Activated naive CD4-positive, alpha-beta T cell (primary cell): ENCODE results near the gene MFGE8.
A peak's percentile ranks its signal among the peaks of the same experiment; 100 is the strongest.

ENCODE experiments used
- DNase-seq, 4 experiments: peaks; one replicate each; lab custom pipeline; 2025; lab: John Stamatoyannopoulos, UW

The MFGE8 gene

DNA sequence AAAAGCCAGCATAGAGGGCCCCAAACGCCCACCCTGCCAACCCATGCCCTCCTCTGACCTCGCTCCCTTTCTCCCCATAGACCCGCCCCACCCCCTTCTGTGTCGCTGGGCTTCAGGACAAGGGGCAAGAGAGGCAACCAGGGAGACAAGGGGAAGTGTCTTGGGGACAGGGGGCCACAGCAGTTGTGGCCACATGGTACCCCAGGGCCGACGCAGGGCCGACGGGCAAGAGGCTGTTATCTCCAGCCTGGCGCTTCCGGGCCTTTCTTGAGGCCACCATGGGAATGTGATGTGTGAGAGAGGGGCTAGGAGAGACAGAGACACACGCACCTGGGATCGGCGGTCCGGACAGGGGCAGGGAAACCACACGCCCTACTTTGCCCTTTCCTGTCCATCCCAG, 14.4 kb downstream of the MFGE8 start:
- DNase-seq: no peak

GRCh38 chr15:88897456-88898194, 15.6 kb downstream of the MFGE8 start:
- DNase-seq: peak; percentile 19 to 72 (median 48)

GRCh38 chr15:88897142-88897455, 16.1 kb downstream of the MFGE8 start:
- no peak for DNase-seq

GRCh38 chr15:88896333-88897033, 16.7 kb downstream of the MFGE8 start:
- no peak for DNase-seq

DNA sequence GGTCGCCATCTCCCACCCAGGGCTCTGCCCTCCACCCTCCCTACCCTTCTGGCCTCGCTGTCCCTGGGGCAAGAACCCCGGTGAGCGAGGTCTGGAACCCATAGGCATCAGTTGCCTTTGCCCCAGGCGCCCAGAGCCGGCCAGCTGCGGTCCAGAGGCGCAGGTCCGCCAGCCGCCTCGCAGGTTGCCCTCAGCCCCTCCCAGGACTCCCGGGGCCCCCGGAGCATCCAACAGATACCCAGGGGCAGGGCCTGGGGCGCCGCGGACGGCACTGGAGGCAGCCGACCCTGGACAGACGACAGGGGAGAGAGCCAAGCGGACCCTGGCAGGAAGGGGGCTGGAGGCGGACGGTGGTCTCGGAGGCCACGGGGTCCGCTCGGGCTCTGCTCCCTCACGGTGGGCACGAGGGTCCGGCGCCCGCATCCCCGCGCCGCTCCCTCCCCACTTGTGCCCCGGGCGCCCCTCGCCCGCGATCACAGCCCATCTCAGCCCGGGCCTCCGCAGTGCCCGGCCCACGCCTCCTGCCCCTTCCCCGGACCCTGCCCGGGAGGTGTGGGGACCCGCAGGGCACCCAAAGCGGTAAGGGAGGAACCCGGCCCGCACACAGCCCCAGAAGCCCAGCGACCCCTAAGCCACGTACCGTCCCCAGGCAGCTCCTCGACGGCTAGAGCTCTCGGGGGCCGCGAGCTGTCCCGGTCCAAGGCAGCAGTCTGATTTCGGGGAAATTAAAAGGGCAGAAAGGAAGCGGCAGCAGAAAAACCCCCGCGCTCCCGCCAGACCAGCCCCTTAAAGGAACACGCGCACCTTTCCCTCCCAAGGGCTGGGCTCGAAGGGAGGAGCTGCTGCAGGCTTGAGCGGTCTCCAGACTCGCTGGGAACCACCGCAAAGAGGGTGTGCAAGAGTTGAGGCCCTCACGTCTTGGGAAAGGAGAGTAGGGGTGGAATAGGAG, 18.1 kb downstream of the MFGE8 start, which contains the start of gene HAPLN3:
Gene HAPLN3, minus strand, starts transcription at position 726 of the 949 bp plus-strand sequence. CDS start 8,246 bp downstream, outside the sequence.
- DNase-seq: peak in 3 of 4 experiments; percentile 17 to 39 (median 28)

DNA sequence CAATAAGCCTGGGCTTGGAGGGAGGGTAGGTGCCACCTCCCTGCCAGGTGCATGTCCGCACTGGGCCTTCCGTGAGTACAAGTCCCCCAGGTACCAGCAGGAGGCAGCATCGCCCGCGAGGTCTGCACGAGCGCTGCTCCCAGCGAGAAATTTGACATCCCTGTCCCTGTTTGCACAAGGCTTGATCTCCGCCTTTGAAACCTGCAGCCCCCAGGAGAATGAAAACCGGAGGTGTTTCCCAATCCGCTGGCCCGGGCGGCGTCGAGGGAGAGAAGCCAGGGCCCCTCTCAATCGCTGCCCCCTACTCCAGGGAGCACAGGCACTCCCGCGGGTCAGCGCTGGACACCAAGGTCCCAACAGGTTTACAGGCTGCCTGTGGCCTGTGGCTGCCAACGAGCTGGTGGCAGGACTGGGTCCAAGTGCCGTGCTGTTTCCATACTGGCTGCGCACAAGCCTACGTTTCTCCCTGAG, 18.8 kb downstream of the MFGE8 start:
- peak; percentile 66 to 88 (median 79) for DNase-seq

DNA sequence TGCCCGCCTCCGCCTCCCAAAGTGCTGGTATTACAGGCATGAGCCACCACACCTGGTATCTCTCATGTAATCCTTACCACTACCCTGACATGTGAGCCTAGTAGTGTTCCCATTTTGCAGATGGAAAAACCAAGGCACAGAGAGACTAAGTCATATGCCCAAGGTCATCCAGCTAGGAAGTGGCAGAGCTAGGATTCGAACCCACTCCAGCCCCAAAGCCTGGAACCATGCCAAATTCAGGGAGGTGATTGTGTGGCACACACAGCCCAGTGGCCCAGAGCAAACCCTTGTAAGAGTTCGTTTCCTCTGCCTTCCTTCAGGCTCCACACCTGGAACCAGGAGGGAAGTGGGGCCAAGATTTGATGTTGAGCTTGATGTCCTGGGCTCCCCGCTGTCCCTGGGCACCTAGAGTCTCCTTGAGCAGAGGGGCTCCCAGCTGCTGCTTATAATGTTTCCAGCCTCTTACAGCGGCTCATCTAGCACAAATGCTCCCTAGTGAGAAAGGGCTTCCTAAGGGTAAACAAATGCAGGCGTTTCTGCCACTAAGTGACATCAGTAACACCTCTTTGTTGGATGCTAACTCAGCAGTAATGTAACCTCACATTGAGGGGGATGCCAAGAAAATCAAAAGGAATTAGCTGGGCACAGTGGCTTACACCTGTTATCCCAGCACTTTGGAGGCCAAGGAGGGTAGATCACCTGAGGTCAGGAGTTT, 21.5 kb downstream of the MFGE8 start:
- DNase-seq: no peak

- DNase-seq: no peak
These were observed 22.7 kb downstream of the MFGE8 start for GRCh38 chr15:88890495-88890894.

GRCh38 chr15:88888719-88889118, 24.5 kb downstream of the MFGE8 start:
- no peak for DNase-seq

GRCh38 chr15:88887068-88887580, 26.1 kb downstream of the MFGE8 start:
- DNase-seq: no peak

DNA sequence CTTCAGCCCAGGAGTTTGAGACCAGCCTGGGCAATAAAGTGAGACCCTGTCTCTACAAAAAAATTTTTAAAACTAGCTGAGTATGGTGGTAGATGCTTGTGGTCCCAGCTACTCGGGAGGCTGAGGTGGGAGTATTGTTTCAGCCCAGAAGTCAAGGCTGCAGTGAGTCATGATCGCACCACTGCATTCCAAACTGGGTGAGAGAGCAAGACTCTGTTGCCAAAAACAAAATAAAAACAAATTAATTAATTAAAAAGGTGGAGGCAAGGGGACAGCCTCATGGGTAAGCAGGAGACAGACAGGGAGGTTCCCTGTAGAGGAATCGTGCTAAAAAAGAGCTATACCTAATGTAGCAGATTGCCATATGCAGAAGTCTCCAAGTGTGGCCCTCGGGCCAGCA, 30.4 kb downstream of the MFGE8 start:
- no peak for DNase-seq

DNA sequence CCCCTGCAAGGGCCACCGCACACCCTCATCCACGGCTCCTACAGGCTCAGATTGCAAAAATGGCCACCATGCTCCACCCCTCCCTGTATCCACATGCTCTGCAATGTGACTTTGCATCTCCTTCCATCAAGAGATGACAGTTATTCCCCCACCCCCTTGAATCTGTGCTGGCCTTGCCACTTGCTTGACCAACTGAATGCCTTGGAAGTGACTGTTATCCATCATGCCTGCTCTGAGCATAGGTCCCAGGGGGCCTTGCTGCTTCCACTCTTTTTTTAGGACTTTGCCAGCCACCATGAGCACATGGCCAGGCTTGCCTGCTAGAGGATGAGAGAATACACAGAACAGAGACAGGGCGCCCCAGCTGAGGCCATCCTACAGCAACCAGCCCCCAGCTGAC, 31.4 kb downstream of the MFGE8 start:
- no peak for DNase-seq

DNA sequence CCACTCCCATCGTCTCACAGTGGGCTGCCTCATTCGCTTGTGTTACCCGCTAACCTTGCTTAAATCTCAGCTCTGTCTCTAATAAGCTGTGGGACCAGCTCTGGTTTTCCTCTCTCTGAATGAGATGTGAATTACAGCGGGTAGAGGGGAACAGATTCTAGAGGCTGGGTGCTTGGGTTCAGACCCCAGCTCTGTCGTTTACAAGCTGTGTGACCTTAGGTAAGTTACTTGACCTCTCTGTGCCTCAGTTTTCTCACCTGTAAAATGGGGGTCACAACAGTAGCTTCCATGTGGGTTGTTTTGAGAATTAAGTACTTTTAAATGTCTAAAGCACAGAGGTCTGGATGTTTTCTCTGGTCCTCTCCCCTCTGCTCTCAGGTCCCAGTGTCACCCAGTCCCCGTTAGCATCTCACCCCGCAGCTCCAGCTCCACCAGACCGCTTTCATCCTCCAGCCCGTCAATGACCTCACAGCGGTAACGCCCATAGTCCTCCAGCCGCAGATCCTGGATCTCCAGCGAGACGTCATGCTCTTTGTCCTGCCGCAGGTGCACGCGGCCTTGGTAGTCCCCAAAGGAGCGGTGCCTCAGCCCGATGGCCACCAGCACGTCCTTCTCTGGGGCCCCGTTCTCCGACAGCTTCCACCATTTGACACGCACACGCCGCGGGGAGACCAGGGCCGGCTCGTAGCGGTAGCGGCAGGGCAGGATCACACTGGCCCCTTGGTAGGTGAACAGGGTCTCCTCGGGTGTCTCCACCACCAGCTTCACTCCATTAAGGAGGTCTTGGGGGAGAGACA, 32.0 kb downstream of the MFGE8 start:
- no peak for DNase-seq

- peak in 2 of 4 experiments; percentile 3 to 19 for DNase-seq
These were observed 34.4 kb downstream of the MFGE8 start for GRCh38 chr15:88878720-88879184.

- DNase-seq: no peak
These were observed 35.3 kb downstream of the MFGE8 start for GRCh38 chr15:88877906-88878305.

GRCh38 chr15:88877415-88877814, 35.8 kb downstream of the MFGE8 start:
- DNase-seq: no peak

- DNase-seq: no peak
These were observed 36.6 kb downstream of the MFGE8 start for GRCh38 chr15:88876573-88876972.

GRCh38 chr15:88874684-88875083, 38.5 kb downstream of the MFGE8 start:
- DNase-seq: no peak

- DNase-seq: no peak
These were observed 38.9 kb downstream of the MFGE8 start for GRCh38 chr15:88874275-88874674.

DNA sequence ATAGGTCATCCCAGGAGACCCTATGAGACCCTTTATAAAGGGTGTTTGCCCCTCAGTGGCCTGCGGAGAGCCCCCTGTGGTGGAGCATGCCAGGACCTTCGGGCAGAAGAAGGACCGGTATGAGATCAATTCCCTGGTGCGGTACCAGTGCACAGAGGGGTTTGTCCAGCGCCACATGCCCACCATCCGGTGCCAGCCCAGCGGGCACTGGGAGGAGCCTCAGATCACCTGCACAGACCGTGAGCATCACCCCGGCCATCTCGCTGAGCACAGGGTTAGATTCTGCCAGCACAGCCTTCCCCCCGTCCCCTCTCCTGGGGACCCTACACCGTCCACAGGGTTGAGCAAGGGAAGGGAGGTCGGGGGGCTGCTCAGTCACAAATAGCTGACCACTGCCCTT, 39.4 kb downstream of the MFGE8 start:
- no peak for DNase-seq
